Measurements from ENCODE around the gene PINK1.
A peak's percentile ranks its signal among the peaks of the same experiment; 100 is the strongest.

PINK1 gene

GRCh38 chr1:20611652-20612051, 21.6 kb upstream of the PINK1 start:
- DNase-seq (ENCODE audit: low spot score) = no peak

- DNase-seq (ENCODE audit: low spot score) = no peak
These were observed 21.0 kb upstream of the PINK1 start for GRCh38 chr1:20612221-20612746.

GRCh38 chr1:20614131-20614579, 19.1 kb upstream of the PINK1 start:
- DNase-seq (ENCODE audit: low spot score) = no peak

GRCh38 chr1:20615946-20616846, 17.1 kb upstream of the PINK1 start:
- no peak for DNase-seq (ENCODE audit: low spot score)

GRCh38 chr1:20616847-20617487, 16.3 kb upstream of the PINK1 start:
- no peak for DNase-seq (ENCODE audit: low spot score)

GRCh38 chr1:20618550-20618949, 14.7 kb upstream of the PINK1 start:
- no peak for DNase-seq (ENCODE audit: low spot score)

- no peak for DNase-seq (ENCODE audit: low spot score)
These were observed 13.3 kb upstream of the PINK1 start for GRCh38 chr1:20619999-20620398.

GRCh38 chr1:20621012-20621411, 12.2 kb upstream of the PINK1 start:
- DNase-seq (ENCODE audit: low spot score) = no peak

GRCh38 chr1:20624709-20625108, 8.5 kb upstream of the PINK1 start:
- no peak for DNase-seq (ENCODE audit: low spot score)

- no peak for DNase-seq (ENCODE audit: low spot score)
These were observed 7.8 kb upstream of the PINK1 start for GRCh38 chr1:20625176-20626097.

GRCh38 chr1:20626098-20626427, 7.2 kb upstream of the PINK1 start:
- DNase-seq (ENCODE audit: low spot score) = no peak

- DNase-seq (ENCODE audit: low spot score) = no peak
These were observed 6.7 kb upstream of the PINK1 start for GRCh38 chr1:20626524-20626923.

- no peak for DNase-seq (ENCODE audit: low spot score)
These were observed 2.5 kb upstream of the PINK1 start for GRCh38 chr1:20630729-20631128.

- no peak for DNase-seq (ENCODE audit: low spot score)
These were observed 872 bp upstream of the PINK1 start for GRCh38 chr1:20632386-20632785.

- DNase-seq (ENCODE audit: low spot score) = no peak
These were observed 871 bp downstream of the PINK1 start for GRCh38 chr1:20634065-20634593.

- no peak for DNase-seq (ENCODE audit: low spot score)
These were observed 1.4 kb downstream of the PINK1 start for GRCh38 chr1:20634594-20635084.

- no peak for DNase-seq (ENCODE audit: low spot score)
These were observed 3.6 kb downstream of the PINK1 start for GRCh38 chr1:20636785-20637347.

GRCh38 chr1:20640183-20640597, 6.9 kb downstream of the PINK1 start:
- DNase-seq (ENCODE audit: low spot score) = peak; percentile 86

GRCh38 chr1:20641975-20642374, 8.7 kb downstream of the PINK1 start:
- DNase-seq (ENCODE audit: low spot score) = no peak

GRCh38 chr1:20643080-20643479, 9.8 kb downstream of the PINK1 start:
- no peak for DNase-seq (ENCODE audit: low spot score)

- DNase-seq (ENCODE audit: low spot score) = no peak
These were observed 11.2 kb downstream of the PINK1 start for GRCh38 chr1:20644416-20644815.
